Fibroblast of the aortic adventitia (primary cell): ENCODE data around the gene PLCL1. TPM values are rescaled to one million over a fixed set of nuclear protein-coding genes. Genes with fewer than 3 reads are reported as not detected.

ENCODE experiments used
- DNase-seq: peaks from one replicate; pipeline ENCODE4 v3.0.0-alpha.2; 2010; ENCODE audit warnings: low read depth
- H3K4me3 ChIP-seq: 2 replicates; pipeline ENCODE4 v1.5.1; 2011; ENCODE audit warnings: low read depth, mild to moderate bottlenecking, control low read depth, low read length, moderate library complexity
- CTCF ChIP-seq: IDR thresholded peaks from 2 replicates; pipeline ENCODE4 v1.5.1; 2011; ENCODE audit warnings: mild to moderate bottlenecking, low read length, control low read depth, inconsistent platforms; ENCODE audit not compliant: insufficient read depth
- total RNA-seq: library from RNA; depleted of rRNA; stranded (reverse); fragments of >200 nt; gene quantifications from 2 replicates; pipeline ENCODE4 v1.2.3, GENCODE V29; 2012; ENCODE audit warnings: low replicate concordance

PLCL1 gene
- total RNA-seq, 1 donor: 17.7 TPM

- no peak overlapping the region for H3K4me3 ChIP-seq
- TF ChIP-seq CTCF: no peak
- DNase-seq: no peak
Measured at GRCh38 chr2:198137733-198138132, 333.3 kb downstream of the PLCL1 start.

GRCh38 chr2:198141726-198142125 lies 337.3 kb downstream of the PLCL1 start:
- no peak for TF ChIP-seq CTCF
- no peak for DNase-seq
- no peak overlapping the region for H3K4me3 ChIP-seq

GRCh38 chr2:198143156-198143555 lies 338.8 kb downstream of the PLCL1 start:
- H3K4me3 ChIP-seq: no peak overlapping the region
- no peak for TF ChIP-seq CTCF
- no peak for DNase-seq

GRCh38 chr2:198143793-198144192 lies 339.4 kb downstream of the PLCL1 start:
- no peak for DNase-seq
- H3K4me3 ChIP-seq: no peak overlapping the region
- TF ChIP-seq CTCF: no peak

- TF ChIP-seq CTCF: no peak
- H3K4me3 ChIP-seq: no peak overlapping the region
- no peak for DNase-seq
Measured at GRCh38 chr2:198144660-198145059, 340.3 kb downstream of the PLCL1 start.

- DNase-seq: no peak
- H3K4me3 ChIP-seq: no peak overlapping the region
- TF ChIP-seq CTCF: no peak
Measured at GRCh38 chr2:198146346-198146940, 342.1 kb downstream of the PLCL1 start.

GRCh38 chr2:198157314-198157713 lies 352.9 kb downstream of the PLCL1 start:
- TF ChIP-seq CTCF: no peak
- no peak for DNase-seq
- H3K4me3 ChIP-seq: no peak overlapping the region
